ENCODE measurements around the gene GNG3. TPM values are rescaled to one million over a fixed set of nuclear protein-coding genes. Genes with fewer than 3 reads are reported as not detected.

The GNG3 gene
- total and polyA plus RNA-seq, 2 of the 4 experiments (the other 2 are of a cell fraction) = not detected

- no peak for TF ChIP-seq RAD21 (IDR thresholded peaks at IDR 0.05; ENCODE audit: low read length)
- no peak for TF ChIP-seq SMC3 (IDR thresholded peaks at IDR 0.05; ENCODE audit: low read depth, low read length)
- TF ChIP-seq POLR2A (IDR thresholded peaks at IDR 0.05; ENCODE audit: low read depth, low read length) = no peak
- no peak for TF ChIP-seq BHLHE40 (IDR thresholded peaks at IDR 0.05; ENCODE audit: low read depth, low read length)
- TF ChIP-seq, protein P1, sequence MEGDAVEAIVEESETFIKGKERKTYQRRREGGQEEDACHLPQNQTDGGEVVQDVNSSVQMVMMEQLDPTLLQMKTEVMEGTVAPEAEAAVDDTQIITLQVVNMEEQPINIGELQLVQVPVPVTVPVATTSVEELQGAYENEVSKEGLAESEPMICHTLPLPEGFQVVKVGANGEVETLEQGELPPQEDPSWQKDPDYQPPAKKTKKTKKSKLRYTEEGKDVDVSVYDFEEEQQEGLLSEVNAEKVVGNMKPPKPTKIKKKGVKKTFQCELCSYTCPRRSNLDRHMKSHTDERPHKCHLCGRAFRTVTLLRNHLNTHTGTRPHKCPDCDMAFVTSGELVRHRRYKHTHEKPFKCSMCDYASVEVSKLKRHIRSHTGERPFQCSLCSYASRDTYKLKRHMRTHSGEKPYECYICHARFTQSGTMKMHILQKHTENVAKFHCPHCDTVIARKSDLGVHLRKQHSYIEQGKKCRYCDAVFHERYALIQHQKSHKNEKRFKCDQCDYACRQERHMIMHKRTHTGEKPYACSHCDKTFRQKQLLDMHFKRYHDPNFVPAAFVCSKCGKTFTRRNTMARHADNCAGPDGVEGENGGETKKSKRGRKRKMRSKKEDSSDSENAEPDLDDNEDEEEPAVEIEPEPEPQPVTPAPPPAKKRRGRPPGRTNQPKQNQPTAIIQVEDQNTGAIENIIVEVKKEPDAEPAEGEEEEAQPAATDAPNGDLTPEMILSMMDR (conservative IDR thresholded peaks at IDR 0.05; ENCODE audit: low read depth, low read length) = no peak
- no peak for TF ChIP-seq RCOR1 (IDR thresholded peaks at IDR 0.05; ENCODE audit: insufficient replicate concordance, low read length)
- TF ChIP-seq MAFK (IDR thresholded peaks at IDR 0.05; ENCODE audit: low read depth, low read length) = no peak
- no peak for TF ChIP-seq RFX5 (IDR thresholded peaks at IDR 0.05; ENCODE audit: low read depth, low read length)
- no peak for TF ChIP-seq CHD1 (IDR thresholded peaks at IDR 0.05; ENCODE audit: low read depth, low read length)
- TF ChIP-seq USF2 (IDR thresholded peaks at IDR 0.05; ENCODE audit: low read depth, low read length) = no peak
- TF ChIP-seq NFE2L2 (IDR thresholded peaks at IDR 0.05; ENCODE audit: low read depth, low read length) = no peak
- TF ChIP-seq MAZ (IDR thresholded peaks at IDR 0.05; ENCODE audit: borderline replicate concordance, low read depth, low read length) = no peak
- TF ChIP-seq MXI1 (IDR thresholded peaks at IDR 0.05; ENCODE audit: borderline replicate concordance, low read depth, low read length) = no peak
- no peak for TF ChIP-seq FOS (IDR thresholded peaks at IDR 0.05; ENCODE audit: low read depth, low read length)
- no peak for TF ChIP-seq CEBPB (IDR thresholded peaks at IDR 0.05; ENCODE audit: low read depth, low read length)
- TF ChIP-seq ELK1 (IDR thresholded peaks at IDR 0.05; ENCODE audit: borderline replicate concordance, low read depth, low read length) = no peak
- H2BK120ac ChIP-seq (ENCODE audit: low read depth, low read length) = no peak overlapping the region
- no peak overlapping the region for H4K5ac ChIP-seq (ENCODE audit: low read depth, low read length)
- H3K4ac ChIP-seq (ENCODE audit: low read depth, low read length) = no peak overlapping the region
- H2AK9ac ChIP-seq (replicated peaks; ENCODE audit: low read depth, low read length, poor library complexity) = no peak overlapping the region
- H2BK5ac ChIP-seq (ENCODE audit: low read depth, low read length, poor library complexity, severe bottlenecking) = no peak overlapping the region
- no CpG with 5 or more reads among the region's 6 CpGs for WGBS, 2 experiments (ENCODE audit: extremely low coverage in 2 of 2, insufficient read length in 1 of 2)
- no TSS peak for BruUV-seq (replicated peaks)
- ChIA-PET POLR2A (ENCODE audit: unreplicated experiment) (no interaction called here), CTCF (no interaction called here)
- no peak for ATAC-seq (ENCODE audit: low read depth)
- H3K27ac ChIP-seq (ENCODE audit: insufficient read depth, low read length) = peak overlapping the region; percentile 41; the same call in 1 of the 2 replicates
- intact Hi-C loops (cut with micrococcal nuclease) = no loop called here
- dilution Hi-C loops (cut with HindIII; ENCODE audit: low sequenced_read_pairs, unreplicated experiment) = no loop called here
- H2BK15ac ChIP-seq (ENCODE audit: low read depth, low read length) = no peak overlapping the region
- no peak overlapping the region for H2BK20ac ChIP-seq (ENCODE audit: low read depth, low read length)
- H3K36me3 ChIP-seq (ENCODE audit: control insufficient read depth, insufficient read depth, low read length) = peaks cover 47% of the 10 kb centered on the region
- H3K56ac ChIP-seq (ENCODE audit: extremely low read depth, insufficient read depth, low read length) = no peak overlapping the region
- no peaks in the 10 kb centered on the region for H3K9me3 ChIP-seq (ENCODE audit: control insufficient read depth, insufficient read depth, low read length)
- H3K79me1 ChIP-seq (ENCODE audit: low read depth in 1 of 2, low read length in 2 of 2) = peaks cover 27 to 65% of the 10 kb centered on the region in 2 experiments
- no peaks in the 10 kb centered on the region for H3K27me3 ChIP-seq (ENCODE audit: control insufficient read depth, insufficient read depth, low read length)
- H2AK5ac ChIP-seq (ENCODE audit: low read depth, low read length) = no peak overlapping the region
- no peak overlapping the region for H3K18ac ChIP-seq (ENCODE audit: low read depth, low read length)
- H4K91ac ChIP-seq (ENCODE audit: insufficient read depth, low read depth, low read length) = no peak overlapping the region
- DNase-seq = peak; percentile 41
- peaks cover 10% of the 10 kb centered on the region for H3K9me1 ChIP-seq (ENCODE audit: insufficient read depth, low read length)
- no peak overlapping the region for H3K4me2 ChIP-seq (ENCODE audit: low read depth, low read length)
- in situ Hi-C loops (cut with MboI; ENCODE audit: low sequenced_read_pairs) = no loop called here
- no peak overlapping the region for H3K23ac ChIP-seq (ENCODE audit: low read depth, low read length)
- no peak overlapping the region for H3K14ac ChIP-seq (replicated peaks; ENCODE audit: low read depth, low read length)
- no peak overlapping the region for H2AFZ ChIP-seq (replicated peaks; ENCODE audit: low read length, poor library complexity)
- H4K20me1 ChIP-seq (ENCODE audit: insufficient read depth, low read length) = no peaks in the 10 kb centered on the region
- H3K9ac ChIP-seq (ENCODE audit: low read depth, low read length) = no peak overlapping the region
- peaks cover 12% of the 10 kb centered on the region for H3K4me1 ChIP-seq (ENCODE audit: control insufficient read depth, insufficient read depth, low read length)
- H4K8ac ChIP-seq (ENCODE audit: low read depth in 2 of 2, low read length in 2 of 2) = no peak overlapping the region
- H3K4me3 ChIP-seq (ENCODE audit: insufficient read depth, low read depth, low read length) = no peak overlapping the region
Observed at GRCh38 chr11:62712276-62712812, 4.9 kb downstream of the GNG3 start.

Measured in IMR-90 (cell line).